Stomach smooth muscle (tissue), 2 donors: ENCODE data around the gene NRAP.

Source experiments
- H3K27ac ChIP-seq: one replicate; pipeline ENCODE4 v1.7.0; 2013; ENCODE audit warnings: mild to moderate bottlenecking, low read length, inconsistent platforms
- H3K27me3 ChIP-seq, 2 donors: one replicate each; pipeline ENCODE4 v1.7.0; 2013; ENCODE audit warnings: low read length in 2 of 2; ENCODE audit not compliant: insufficient read depth in 2 of 2, control insufficient read depth in 1 of 2
- H3K36me3 ChIP-seq, 2 donors: one replicate each; pipeline ENCODE4 v1.7.0; 2013; ENCODE audit warnings: low read length in 2 of 2; ENCODE audit not compliant: control insufficient read depth in 2 of 2, insufficient read depth in 2 of 2
- H3K4me1 ChIP-seq: one replicate; pipeline ENCODE4 v1.7.0; 2013; ENCODE audit warnings: low read length; ENCODE audit not compliant: control insufficient read depth, insufficient read depth
- H3K4me3 ChIP-seq, 2 donors: one replicate each; pipeline ENCODE4 v1.7.0; 2013; ENCODE audit warnings: low read length in 2 of 2
- H3K9ac ChIP-seq, 2 donors: one replicate each; pipeline ENCODE4 v1.7.0; 2013; ENCODE audit warnings: low read length in 2 of 2, mild to moderate bottlenecking in 1 of 2
- H3K9me3 ChIP-seq, 2 donors: one replicate each; pipeline ENCODE4 v1.7.0; 2013; ENCODE audit warnings: low read length in 2 of 2; ENCODE audit not compliant: control insufficient read depth in 2 of 2
- donor health status: healthy.
- donor health status: Pancreatic carcinoma.

NRAP gene

DNA sequence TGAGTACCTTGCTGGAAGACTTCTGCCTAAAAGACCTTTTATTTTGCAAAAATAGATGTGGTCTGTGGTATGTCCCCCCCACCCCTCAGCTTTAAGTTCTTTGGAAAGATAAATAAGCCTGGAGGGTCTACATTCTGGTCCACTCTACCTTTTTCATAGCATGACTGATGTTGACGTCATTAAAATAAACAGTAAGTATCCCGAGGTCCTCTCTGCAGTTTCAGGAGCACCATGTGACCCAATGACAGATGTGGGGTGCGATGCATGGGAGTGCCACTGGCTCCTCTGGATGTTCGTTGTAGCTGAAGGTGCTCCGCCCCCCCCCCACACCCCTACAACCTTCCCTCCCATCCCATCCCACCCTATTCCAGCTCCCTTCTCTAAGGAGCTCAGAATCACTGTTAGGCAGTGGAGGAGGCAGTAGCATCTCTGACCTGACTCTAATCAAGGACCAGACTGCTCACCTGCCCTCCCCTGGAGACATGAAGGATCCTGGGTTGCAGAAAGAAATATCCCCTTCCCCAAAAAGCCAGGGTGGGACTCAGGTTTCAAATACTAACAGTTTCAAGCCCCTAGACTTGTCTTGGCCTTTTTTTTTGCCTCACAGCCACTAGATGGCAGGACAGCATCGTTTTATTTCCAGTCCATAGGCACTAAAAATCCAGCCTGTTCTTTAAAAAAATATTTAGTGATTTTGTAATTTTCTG is 40.9 kb upstream of the NRAP start:
- H3K9me3 ChIP-seq, result no peaks in the 10 kb centered on the region
- no peak overlapping the region for H3K9ac ChIP-seq
- H3K36me3 ChIP-seq, result peaks cover 3 to 11% of the 10 kb centered on the region in 2 donors
- no peak overlapping the region for H3K27ac ChIP-seq
- peaks cover 10% of the 10 kb centered on the region for H3K4me1 ChIP-seq
- H3K4me3 ChIP-seq, result no peak overlapping the region
- no peaks in the 10 kb centered on the region for H3K27me3 ChIP-seq

- peaks cover 0 to 9% of the 10 kb centered on the region in 2 donors for H3K9me3 ChIP-seq
- H3K36me3 ChIP-seq, result peaks cover 16 to 24% of the 10 kb centered on the region in 2 donors
- H3K27me3 ChIP-seq, result no peaks in the 10 kb centered on the region
- H3K9ac ChIP-seq, result no peak overlapping the region
- no peak overlapping the region for H3K4me3 ChIP-seq
- H3K27ac ChIP-seq, result no peak overlapping the region
- H3K4me1 ChIP-seq, result no peaks in the 10 kb centered on the region
Observed at GRCh38 chr10:113697595-113697994, 33.8 kb upstream of the NRAP start.

DNA sequence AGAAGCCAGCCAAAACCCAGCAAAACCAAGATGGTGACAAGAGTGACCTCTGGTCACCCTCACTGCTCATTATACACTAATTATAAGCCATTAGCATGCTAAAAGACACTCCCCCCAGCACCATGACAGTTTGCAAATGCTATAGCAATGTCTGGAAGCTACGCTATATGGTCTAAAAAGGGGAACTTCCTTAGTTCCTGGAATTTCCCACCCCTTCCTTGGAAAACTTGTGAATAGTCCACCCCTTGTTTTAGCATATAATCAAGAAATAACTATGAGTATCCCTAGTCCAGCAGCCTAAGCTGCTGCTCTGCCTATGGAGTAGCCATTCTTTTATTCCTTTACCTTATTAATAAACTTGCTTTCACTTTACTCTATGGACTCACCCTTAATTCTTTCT is 31.9 kb upstream of the NRAP start:
- Histone ChIP-seq H3K9me3 (peaks cover 4 to 10% of the 10 kb centered on the region in 2 donors), H3K27me3 (no peaks in the 10 kb centered on the region), H3K9ac (no peak overlapping the region), H3K4me1 (no peaks in the 10 kb centered on the region), H3K4me3 (no peak overlapping the region), H3K27ac (no peak overlapping the region), H3K36me3 (peaks cover 17 to 33% of the 10 kb centered on the region in 2 donors)

- Histone ChIP-seq H3K4me1 (no peaks in the 10 kb centered on the region), H3K9me3 (peaks cover 4 to 10% of the 10 kb centered on the region in 2 donors), H3K27ac (no peak overlapping the region), H3K36me3 (peaks cover 16 to 25% of the 10 kb centered on the region in 2 donors), H3K9ac (no peak overlapping the region), H3K27me3 (no peaks in the 10 kb centered on the region), H3K4me3 (no peak overlapping the region)
Observed at GRCh38 chr10:113693348-113693747, 29.5 kb upstream of the NRAP start.

DNA sequence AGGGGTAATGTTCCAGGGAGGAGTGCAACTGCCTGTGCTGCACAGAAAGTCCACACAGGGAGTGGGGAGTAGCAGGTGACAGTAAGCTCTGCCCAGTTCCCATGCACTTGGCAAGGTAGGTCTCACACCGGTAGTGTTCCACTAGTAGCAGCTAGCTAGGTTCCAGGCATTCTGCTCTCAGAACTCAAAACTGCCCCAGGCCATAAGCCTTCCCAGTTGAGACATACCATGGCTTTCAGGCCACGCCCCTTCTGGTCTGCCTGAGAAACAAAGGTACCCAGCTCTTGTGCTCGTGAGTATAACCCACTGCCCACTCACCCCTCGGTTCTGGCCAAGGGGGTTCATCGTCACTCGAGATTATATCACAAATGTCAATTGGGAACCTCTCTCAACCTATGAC is 28.4 kb upstream of the NRAP start:
- Histone ChIP-seq H3K4me3 (no peak overlapping the region), H3K36me3 (peaks cover 6 to 16% of the 10 kb centered on the region in 2 donors), H3K27ac (no peak overlapping the region), H3K4me1 (no peaks in the 10 kb centered on the region), H3K27me3 (no peaks in the 10 kb centered on the region), H3K9me3 (peaks cover 6 to 10% of the 10 kb centered on the region in 2 donors), H3K9ac (no peak overlapping the region)

GRCh38 chr10:113691381-113691780 is 27.5 kb upstream of the NRAP start:
- H3K9ac ChIP-seq, result no peak overlapping the region
- peaks cover 9 to 10% of the 10 kb centered on the region in 2 donors for H3K9me3 ChIP-seq
- H3K27ac ChIP-seq, result no peak overlapping the region
- H3K36me3 ChIP-seq, result peaks cover 4 to 14% of the 10 kb centered on the region in 2 donors
- no peaks in the 10 kb centered on the region for H3K4me1 ChIP-seq
- H3K4me3 ChIP-seq, result no peak overlapping the region
- H3K27me3 ChIP-seq, result no peaks in the 10 kb centered on the region

DNA sequence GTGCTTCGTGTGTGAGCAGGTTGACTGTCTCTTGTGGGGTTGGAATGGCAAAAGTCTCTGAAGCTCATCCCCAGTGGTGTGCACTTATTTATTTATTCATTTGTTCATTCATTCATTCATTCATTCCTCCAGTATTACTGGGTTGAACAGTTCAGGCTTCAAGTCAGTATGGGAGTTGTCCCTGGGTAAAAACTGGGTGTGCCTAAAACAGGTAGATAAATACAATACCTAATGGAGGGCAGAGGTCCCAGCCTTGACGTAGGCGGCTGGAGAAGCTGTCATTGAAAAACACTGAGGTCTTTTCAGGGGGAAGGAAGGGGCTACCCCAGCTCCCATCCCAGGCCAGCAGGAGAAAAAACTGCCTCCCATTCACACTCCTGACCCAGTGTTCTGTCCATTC is 26.9 kb upstream of the NRAP start:
- Histone ChIP-seq H3K4me1 (no peaks in the 10 kb centered on the region), H3K4me3 (no peak overlapping the region), H3K27ac (no peak overlapping the region), H3K27me3 (no peaks in the 10 kb centered on the region), H3K36me3 (peaks cover 4 to 14% of the 10 kb centered on the region in 2 donors), H3K9me3 (peaks cover 9 to 10% of the 10 kb centered on the region in 2 donors), H3K9ac (no peak overlapping the region)

- no peak overlapping the region for H3K4me3 ChIP-seq
- no peaks in the 10 kb centered on the region for H3K27me3 ChIP-seq
- peaks cover 9 to 10% of the 10 kb centered on the region in 2 donors for H3K9me3 ChIP-seq
- H3K36me3 ChIP-seq, result peaks cover 4 to 14% of the 10 kb centered on the region in 2 donors
- H3K27ac ChIP-seq, result no peak overlapping the region
- H3K9ac ChIP-seq, result no peak overlapping the region
- no peaks in the 10 kb centered on the region for H3K4me1 ChIP-seq
Observed at GRCh38 chr10:113689574-113689973, 25.7 kb upstream of the NRAP start.

- H3K4me3 ChIP-seq, result no peak overlapping the region
- H3K9me3 ChIP-seq, result peaks cover 8 to 9% of the 10 kb centered on the region in 2 donors
- H3K36me3 ChIP-seq, result peaks cover 4 to 14% of the 10 kb centered on the region in 2 donors
- no peak overlapping the region for H3K9ac ChIP-seq
- no peaks in the 10 kb centered on the region for H3K27me3 ChIP-seq
- H3K4me1 ChIP-seq, result no peaks in the 10 kb centered on the region
- no peak overlapping the region for H3K27ac ChIP-seq
Observed at GRCh38 chr10:113689057-113689456, 25.2 kb upstream of the NRAP start.

DNA sequence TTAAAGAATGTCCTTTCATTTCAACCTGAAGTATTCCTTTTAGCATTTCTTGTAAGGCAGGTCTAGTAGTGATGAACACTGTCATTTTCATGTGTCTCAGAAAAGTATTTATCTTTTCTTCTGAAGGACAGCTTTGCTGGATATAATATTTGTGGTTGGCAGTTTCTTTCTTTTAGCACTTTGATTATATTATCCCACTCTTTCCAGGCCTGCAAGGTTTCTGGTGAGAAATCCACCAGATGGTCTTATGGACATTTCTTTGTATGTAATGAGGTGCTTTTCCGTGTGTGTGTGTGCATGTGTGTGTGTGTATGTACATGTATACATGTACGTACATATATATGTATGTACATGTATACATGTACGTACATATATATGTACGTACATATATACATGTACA is 23.2 kb upstream of the NRAP start:
- no peaks in the 10 kb centered on the region for H3K27me3 ChIP-seq
- H3K9me3 ChIP-seq, result peaks cover 0 to 5% of the 10 kb centered on the region in 2 donors
- H3K4me1 ChIP-seq, result no peaks in the 10 kb centered on the region
- no peak overlapping the region for H3K9ac ChIP-seq
- no peak overlapping the region for H3K4me3 ChIP-seq
- H3K36me3 ChIP-seq, result peaks cover 0 to 6% of the 10 kb centered on the region in 2 donors
- H3K27ac ChIP-seq, result no peak overlapping the region

GRCh38 chr10:113686028-113686427 is 22.2 kb upstream of the NRAP start:
- Histone ChIP-seq H3K27me3 (no peaks in the 10 kb centered on the region), H3K36me3 (peaks cover 0 to under 1% of the 10 kb centered on the region in 2 donors), H3K9ac (no peak overlapping the region), H3K4me1 (no peaks in the 10 kb centered on the region), H3K4me3 (no peak overlapping the region), H3K27ac (no peak overlapping the region), H3K9me3 (peaks cover 0 to 5% of the 10 kb centered on the region in 2 donors)
